ENCODE measurements around the gene DOCK9. TPM values are rescaled to one million over a fixed set of nuclear protein-coding genes. Genes with fewer than 3 reads are reported as not detected.

DOCK9 gene
- total RNA-seq, 1 experiment from 2014 or later, result 31.7 TPM

DNA sequence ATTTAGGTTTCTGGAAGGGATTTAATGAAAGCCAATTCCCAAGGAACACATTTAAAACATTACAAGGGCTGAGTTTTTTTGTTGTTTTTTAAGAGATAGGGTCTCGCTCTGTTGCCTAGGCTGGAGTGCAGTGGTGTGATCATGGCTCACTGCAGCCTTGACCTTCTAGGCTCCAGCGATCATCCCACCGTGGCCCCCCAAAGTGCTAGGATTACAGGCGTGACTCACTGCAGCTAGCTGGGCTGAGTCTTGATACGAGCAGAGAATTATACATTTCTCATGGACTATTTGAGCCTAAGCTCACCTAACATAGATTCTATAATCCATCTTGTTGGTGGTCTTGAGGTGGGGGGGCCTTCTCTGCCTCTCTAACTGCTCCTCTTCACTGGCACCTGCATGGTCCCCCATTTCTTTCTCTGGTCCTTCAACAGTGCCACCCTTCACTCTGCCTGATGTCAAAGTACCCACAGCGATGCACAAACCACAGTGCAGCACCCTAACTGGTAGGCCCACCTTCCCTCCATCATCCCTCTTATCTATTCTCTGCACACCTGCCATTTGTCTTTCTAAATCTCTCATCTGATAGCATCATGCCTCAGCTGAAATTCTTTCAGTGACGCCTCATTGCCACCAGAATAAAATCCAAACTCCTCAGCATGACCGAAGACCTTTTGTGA lies 37.4 kb downstream of the DOCK9 start:
- H3K9me3 ChIP-seq (ENCODE audit: low read length), result no peaks in the 10 kb centered on the region
- H3K9ac ChIP-seq (ENCODE audit: low read length), result no peak overlapping the region
- BruUV-seq (replicated peaks), result no TSS peak
- ATAC-seq (no peak), DNase-seq (no peak)
- intact Hi-C loops (cut with micrococcal nuclease), result no loop called here
- H3K27me3 ChIP-seq (ENCODE audit: low read length), result no peaks in the 10 kb centered on the region
- no peak overlapping the region for H3K27ac ChIP-seq (ENCODE audit: low read length)
- TF ChIP-seq EZH2phosphoT487 (IDR thresholded peaks at IDR 0.05; ENCODE audit: borderline replicate concordance, low read length) (no peak), EZH2 (IDR thresholded peaks at IDR 0.05; ENCODE audit: low read length, unreplicated experiment) (no peak)
- TF ChIP-seq, protein P1, sequence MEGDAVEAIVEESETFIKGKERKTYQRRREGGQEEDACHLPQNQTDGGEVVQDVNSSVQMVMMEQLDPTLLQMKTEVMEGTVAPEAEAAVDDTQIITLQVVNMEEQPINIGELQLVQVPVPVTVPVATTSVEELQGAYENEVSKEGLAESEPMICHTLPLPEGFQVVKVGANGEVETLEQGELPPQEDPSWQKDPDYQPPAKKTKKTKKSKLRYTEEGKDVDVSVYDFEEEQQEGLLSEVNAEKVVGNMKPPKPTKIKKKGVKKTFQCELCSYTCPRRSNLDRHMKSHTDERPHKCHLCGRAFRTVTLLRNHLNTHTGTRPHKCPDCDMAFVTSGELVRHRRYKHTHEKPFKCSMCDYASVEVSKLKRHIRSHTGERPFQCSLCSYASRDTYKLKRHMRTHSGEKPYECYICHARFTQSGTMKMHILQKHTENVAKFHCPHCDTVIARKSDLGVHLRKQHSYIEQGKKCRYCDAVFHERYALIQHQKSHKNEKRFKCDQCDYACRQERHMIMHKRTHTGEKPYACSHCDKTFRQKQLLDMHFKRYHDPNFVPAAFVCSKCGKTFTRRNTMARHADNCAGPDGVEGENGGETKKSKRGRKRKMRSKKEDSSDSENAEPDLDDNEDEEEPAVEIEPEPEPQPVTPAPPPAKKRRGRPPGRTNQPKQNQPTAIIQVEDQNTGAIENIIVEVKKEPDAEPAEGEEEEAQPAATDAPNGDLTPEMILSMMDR (conservative IDR thresholded peaks at IDR 0.05; ENCODE audit: low read depth, low read length), result no peak
- ChIA-PET CTCF (no interaction called here), POLR2A (ENCODE audit: unreplicated experiment) (no interaction called here)
- H3K36me3 ChIP-seq (ENCODE audit: low read depth, low read length), result no peaks in the 10 kb centered on the region
- H2AFZ ChIP-seq (ENCODE audit: low read length), result no peak overlapping the region
- no peaks in the 10 kb centered on the region for H4K20me1 ChIP-seq (ENCODE audit: low read length)
- no peaks in the 10 kb centered on the region for H3K9me2 ChIP-seq (replicated peaks; ENCODE audit: low read length)
- no peak overlapping the region for H3K4me3 ChIP-seq (ENCODE audit: low read length)
- no peaks in the 10 kb centered on the region for H3K79me2 ChIP-seq (ENCODE audit: low read length)
- no peaks in the 10 kb centered on the region for H3F3A ChIP-seq (ENCODE audit: low read length, unreplicated experiment)
- no peaks in the 10 kb centered on the region for H3K4me1 ChIP-seq (ENCODE audit: insufficient read depth, low read length)
- H3K4me2 ChIP-seq (ENCODE audit: low read length), result no peak overlapping the region

DNA sequence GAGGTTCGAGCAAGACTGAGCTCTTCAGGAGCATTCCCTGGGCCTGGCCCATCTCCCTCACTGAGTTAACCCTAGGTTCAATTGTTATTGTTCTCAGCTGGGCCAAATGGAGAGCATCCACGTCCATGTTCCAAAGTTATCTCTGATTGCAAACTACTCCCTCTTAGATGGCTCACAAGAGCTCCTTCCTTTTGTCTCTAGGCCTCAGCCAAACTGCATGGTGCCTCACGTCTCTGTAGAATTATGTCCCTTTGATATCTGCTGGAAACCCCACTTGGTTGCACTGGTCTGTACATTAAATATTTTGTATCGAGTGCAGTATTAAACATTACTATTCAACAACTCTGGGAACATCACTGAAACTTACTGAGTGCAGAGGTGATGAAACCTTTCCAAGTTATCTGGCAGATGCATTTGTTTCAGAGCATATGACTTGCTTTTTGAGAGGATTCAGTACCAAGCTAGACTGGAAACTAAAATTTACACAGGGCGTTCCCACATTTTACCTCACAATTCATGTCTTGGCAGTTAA lies 38.1 kb downstream of the DOCK9 start:
- POLR2A ChIA-PET (ENCODE audit: unreplicated experiment), result no interaction called here
- Histone ChIP-seq H3K27ac (ENCODE audit: low read length) (no peak overlapping the region), H3F3A (ENCODE audit: low read length, unreplicated experiment) (no peaks in the 10 kb centered on the region), H2AFZ (ENCODE audit: low read length) (no peak overlapping the region), H3K9me2 (replicated peaks; ENCODE audit: low read length) (no peaks in the 10 kb centered on the region), H3K4me1 (ENCODE audit: insufficient read depth, low read length) (no peaks in the 10 kb centered on the region), H3K9me3 (ENCODE audit: low read length) (no peaks in the 10 kb centered on the region), H3K4me3 (ENCODE audit: low read length) (no peak overlapping the region), H3K79me2 (ENCODE audit: low read length) (no peaks in the 10 kb centered on the region), H3K9ac (ENCODE audit: low read length) (no peak overlapping the region), H3K4me2 (ENCODE audit: low read length) (no peak overlapping the region), H4K20me1 (ENCODE audit: low read length) (no peaks in the 10 kb centered on the region), H3K36me3 (ENCODE audit: low read depth, low read length) (no peaks in the 10 kb centered on the region), H3K27me3 (ENCODE audit: low read length) (no peaks in the 10 kb centered on the region)
- intact Hi-C loops (cut with micrococcal nuclease), result no loop called here
- no peak for ATAC-seq
- CTCF ChIA-PET, result no interaction called here
- no peak for DNase-seq
- BruUV-seq (replicated peaks), result no TSS peak
- TF ChIP-seq EZH2phosphoT487 (IDR thresholded peaks at IDR 0.05; ENCODE audit: borderline replicate concordance, low read length) (no peak), EZH2 (IDR thresholded peaks at IDR 0.05; ENCODE audit: low read length, unreplicated experiment) (no peak)
- TF ChIP-seq, protein P1 (conservative IDR thresholded peaks at IDR 0.05; ENCODE audit: low read depth, low read length), result no peak

DNA sequence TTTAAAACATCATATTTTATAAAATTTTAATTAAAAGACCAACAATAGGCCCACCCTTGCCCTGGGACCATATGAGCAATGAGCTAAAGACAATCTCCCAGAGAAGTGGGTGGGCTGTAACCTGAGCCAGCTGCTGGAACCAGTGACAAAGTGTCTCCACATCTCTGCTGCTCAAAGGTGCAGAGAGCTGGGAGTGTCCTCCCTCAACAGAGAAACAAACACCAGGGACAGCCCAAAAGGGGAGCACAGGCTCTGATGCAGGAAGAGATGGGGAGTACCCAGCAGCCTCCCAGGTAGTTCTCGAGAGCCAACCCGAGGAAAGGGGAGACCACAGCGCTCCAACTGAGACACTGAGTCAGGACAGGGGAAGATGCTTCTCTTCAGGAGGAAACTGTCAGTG lies 39.1 kb downstream of the DOCK9 start:
- DNase-seq, result no peak
- ChIA-PET CTCF (no interaction called here), POLR2A (ENCODE audit: unreplicated experiment) (no interaction called here)
- no peak for TF ChIP-seq EZH2 (IDR thresholded peaks at IDR 0.05; ENCODE audit: low read length, unreplicated experiment)
- TF ChIP-seq EZH2phosphoT487 (IDR thresholded peaks at IDR 0.05; ENCODE audit: borderline replicate concordance, low read length), result no peak
- TF ChIP-seq, protein P1 (conservative IDR thresholded peaks at IDR 0.05; ENCODE audit: low read depth, low read length), result no peak
- H4K20me1 ChIP-seq (ENCODE audit: low read length), result no peaks in the 10 kb centered on the region
- no peaks in the 10 kb centered on the region for H3K9me3 ChIP-seq (ENCODE audit: low read length)
- H3K9me2 ChIP-seq (replicated peaks; ENCODE audit: low read length), result no peaks in the 10 kb centered on the region
- no peak overlapping the region for H3K9ac ChIP-seq (ENCODE audit: low read length)
- no peaks in the 10 kb centered on the region for H3F3A ChIP-seq (ENCODE audit: low read length, unreplicated experiment)
- no peak for ATAC-seq
- intact Hi-C loops (cut with micrococcal nuclease), result no loop called here
- no peak overlapping the region for H3K27ac ChIP-seq (ENCODE audit: low read length)
- no peak overlapping the region for H3K4me2 ChIP-seq (ENCODE audit: low read length)
- H3K4me3 ChIP-seq (ENCODE audit: low read length), result no peak overlapping the region
- H2AFZ ChIP-seq (ENCODE audit: low read length), result no peak overlapping the region
- H3K36me3 ChIP-seq (ENCODE audit: low read depth, low read length), result 0 out of 2 replicates have a peak, but pooled peaks cover 3% of the 10 kb centered on the region
- H3K27me3 ChIP-seq (ENCODE audit: low read length), result no peaks in the 10 kb centered on the region
- BruUV-seq (replicated peaks), result no TSS peak
- no peaks in the 10 kb centered on the region for H3K4me1 ChIP-seq (ENCODE audit: insufficient read depth, low read length)
- no peaks in the 10 kb centered on the region for H3K79me2 ChIP-seq (ENCODE audit: low read length)
